Testis (tissue), 3 donors: ENCODE data around the gene EPB41. TPM values are rescaled to one million over a fixed set of nuclear protein-coding genes. Genes with fewer than 3 reads are reported as not detected.

Experiments used
- DNase-seq: peaks from one replicate; pipeline ENCODE4 v3.0.0-alpha.2; 2019
- H3K27ac ChIP-seq, 2 donors: fragments of 200-600 bp; sonication (generic); one replicate each; pipeline ENCODE4 v1.5.1; 2019
- H3K27me3 ChIP-seq: fragments of 200-600 bp; sonication (generic); one replicate; pipeline ENCODE4 v1.5.1; 2019
- H3K36me3 ChIP-seq: fragments of 200-600 bp; sonication (generic); one replicate; pipeline ENCODE4 v1.5.1; 2017; ENCODE audit warnings: low read depth; ENCODE audit errors: missing control alignments
- H3K4me1 ChIP-seq: fragments of 200-600 bp; sonication (generic); one replicate; pipeline ENCODE4 v1.5.1; 2019
- H3K4me3 ChIP-seq, 2 donors: fragments of 200-600 bp; sonication (generic); one replicate each; pipeline ENCODE4 v1.5.1; 2017 to 2019
- H3K9me3 ChIP-seq: fragments of 200-600 bp; sonication (generic); one replicate; pipeline ENCODE4 v1.5.1; 2017
- CTCF ChIP-seq, 3 experiments: fragments of 450-650 bp in 2 of 3; fragments of 200-600 bp in 1 of 3; sonication (generic) in 1 of 3; IDR thresholded peaks; one replicate each; pipeline ENCODE4 v1.5.1; 2016 to 2019; ENCODE audit warnings: antibody characterized with exemption in 3 of 3, mild to moderate bottlenecking in 2 of 3, moderate library complexity in 1 of 3
- POLR2A ChIP-seq: fragments of 450-650 bp; IDR thresholded peaks from one replicate; pipeline ENCODE4 v1.6.1; 2017; ENCODE audit warnings: antibody characterized with exemption, mild to moderate bottlenecking, moderate library complexity
- WGBS, 2 donors: methylation state at CpG; one replicate each; pipeline ENCODE4 v1.1.5; 2018; 5-methylcytosine and 5-hydroxymethylcytosine counted together
- intact Hi-C: fragments of 100-400 bp; cut with DNase I; formaldehyde crosslinking; loops from one replicate; pipeline ENCODE4 v1.15.1; 2023; ENCODE audit warnings: low total_unique reads
- polyA plus RNA-seq: library from polyadenylated mRNA; stranded (reverse); fragments of 350-450 nt; fragmentation: Illumina TruSeq; extraction: RNeasy Lipid Tissue Mini Kit (QIAGEN cat#74804); gene quantifications from one replicate; pipeline ENCODE4 v1.2.3, GENCODE V29; 2014; ENCODE audit warnings: low read depth, low replicate concordance; ENCODE audit not compliant: insufficient read depth
- total RNA-seq, 2 donors: library from RNA; depleted of rRNA; stranded (reverse); fragments of >200 nt; gene quantifications; one replicate each; pipeline ENCODE4 v1.2.3, GENCODE V29; 2016

EPB41 gene
- total and polyA plus RNA-seq, 3 donors from 2014 or later: 23.5 to 66.5 (median 46.6) TPM

DNA sequence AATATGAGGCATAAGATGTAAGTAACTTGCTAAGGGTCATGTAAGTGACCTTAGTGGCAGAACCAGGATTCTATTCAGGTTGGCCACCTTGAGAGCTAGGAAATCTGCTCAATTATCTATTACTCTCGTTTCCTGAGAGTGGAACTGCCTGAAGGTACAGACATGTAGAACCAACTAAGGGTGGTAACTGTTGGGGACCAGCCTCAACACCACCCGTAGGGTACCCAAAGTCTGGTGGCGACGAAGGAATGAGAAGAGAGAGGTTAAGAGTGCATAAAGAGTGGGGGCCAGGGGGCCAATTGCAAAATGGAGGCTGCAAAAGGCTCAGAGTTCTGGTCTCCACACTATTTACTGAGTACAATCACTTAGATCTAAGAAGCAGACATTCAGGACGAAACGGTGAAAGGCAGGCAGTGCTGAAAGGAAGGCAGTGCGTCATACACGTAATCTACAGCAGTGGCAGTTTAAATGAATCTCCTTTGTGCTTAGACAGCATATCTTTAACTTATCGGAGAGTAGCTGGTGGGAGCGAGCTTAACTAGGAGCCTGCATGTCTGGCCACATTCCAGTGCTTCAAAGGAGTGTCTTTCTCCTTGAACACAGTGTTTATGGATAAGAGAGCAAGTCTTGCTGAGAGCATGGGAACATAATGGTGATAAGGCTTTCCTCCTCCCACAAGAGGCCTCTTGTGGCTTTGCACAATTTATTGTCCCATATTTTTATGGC lies 242.3 kb downstream of the EPB41 start:
- Histone ChIP-seq H3K27ac (peak overlapping the region; percentile 68 to 69), H3K4me3 (no peak overlapping the region)

GRCh38 chr1:29157269-29157601 lies 242.9 kb downstream of the EPB41 start:
- Histone ChIP-seq H3K36me3 (no peaks in the 10 kb centered on the region), H3K27ac (peak overlapping the region in 1 of 2 donors; percentile 69), H3K4me1 (peaks cover 25% of the 10 kb centered on the region), H3K9me3 (no peaks in the 10 kb centered on the region), H3K27me3 (no peaks in the 10 kb centered on the region), H3K4me3 (no peak overlapping the region)
- WGBS, 2 donors: 52 to 62% methylated on average over 3 of the region's 3 CpGs
- no peak for DNase-seq
- intact Hi-C loops: no loop called here
- TF ChIP-seq POLR2A (no peak), CTCF (IDR thresholded peaks at IDR 0.05) (no peak)

More for the DNA sequence above, 242.3 kb downstream of the EPB41 start:
- Histone ChIP-seq H3K4me1 (peaks cover 25% of the 10 kb centered on the region), H3K27me3 (no peaks in the 10 kb centered on the region), H3K36me3 (no peaks in the 10 kb centered on the region), H3K9me3 (no peaks in the 10 kb centered on the region)
- 45 to 48% methylated on average over 10 of the region's 10 CpGs for WGBS, 2 donors
- intact Hi-C loops: no loop called here
- peak; percentile 88 for DNase-seq
- TF ChIP-seq POLR2A (no peak), CTCF (IDR thresholded peaks at IDR 0.05) (no peak)

- H3K4me3 ChIP-seq: no peak overlapping the region
- intact Hi-C loops: no loop called here
- TF ChIP-seq CTCF (IDR thresholded peaks at IDR 0.05): no peak
- TF ChIP-seq POLR2A: no peak
- DNase-seq: no peak
- H3K36me3 ChIP-seq: no peaks in the 10 kb centered on the region
- WGBS, 2 donors: 63 to 73% methylated on average over 3 of the region's 3 CpGs
- H3K4me1 ChIP-seq: peaks cover 25% of the 10 kb centered on the region
- H3K27ac ChIP-seq: no peak overlapping the region
- H3K9me3 ChIP-seq: no peaks in the 10 kb centered on the region
- H3K27me3 ChIP-seq: no peaks in the 10 kb centered on the region
Measured at GRCh38 chr1:29159773-29160172, 245.4 kb downstream of the EPB41 start.

DNA sequence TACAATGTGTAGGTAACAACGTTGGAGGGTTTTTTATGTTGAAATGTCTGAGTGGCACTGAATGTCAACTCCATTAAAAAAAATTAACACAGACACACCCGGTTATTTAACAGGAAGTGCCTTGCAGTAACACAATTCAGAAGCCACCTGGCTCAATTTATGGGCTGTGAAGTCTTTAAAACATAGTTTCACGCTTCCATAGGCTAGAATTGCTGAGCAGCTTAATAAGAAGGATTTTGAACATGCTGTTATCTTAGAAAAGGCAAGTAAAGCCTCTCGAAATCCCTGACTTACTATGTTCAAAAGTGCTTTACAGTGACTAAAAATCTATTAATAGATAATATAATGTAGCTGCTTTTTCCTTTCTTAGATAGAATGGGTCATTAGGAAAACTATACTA lies 247.7 kb downstream of the EPB41 start:
- Histone ChIP-seq H3K4me1 (peaks cover 18% of the 10 kb centered on the region), H3K9me3 (no peaks in the 10 kb centered on the region), H3K4me3 (no peak overlapping the region), H3K36me3 (no peaks in the 10 kb centered on the region), H3K27me3 (no peaks in the 10 kb centered on the region), H3K27ac (peak overlapping the region in 1 of 2 donors; percentile 38)
- intact Hi-C loops: no loop called here
- no peak for DNase-seq
- WGBS, 2 donors: 72 to 76% methylated on average over 4 of the region's 4 CpGs
- TF ChIP-seq CTCF (IDR thresholded peaks at IDR 0.05): no peak
- TF ChIP-seq POLR2A: no peak
